MM.1S (cell line): ENCODE measurements around the gene TRAF6.
A peak's percentile ranks its signal among the peaks of the same experiment; 100 is the strongest.
"Not testable (repeated sequence)": the region's sequence is repeated elsewhere in the genome, so short reads cannot be mapped to it uniquely, and the experiment has no call there.

Experiments
- DNase-seq: peaks from one replicate; pipeline ENCODE4 v3.0.0-alpha.2; 2015
- H2AFZ ChIP-seq: fragments of 300-600 bp; sonication (generic); 2 replicates; pipeline ENCODE4 v1.6.0; 2016; ENCODE audit warnings: antibody characterized with exemption, low read length
- H3F3A ChIP-seq: fragments of 300-600 bp; sonication (generic); 2 replicates; pipeline ENCODE4 v1.6.1; 2016; ENCODE audit warnings: mild to moderate bottlenecking, antibody characterized with exemption, low read length, moderate library complexity, mixed read lengths; ENCODE audit not compliant: insufficient read depth
- H3K27ac ChIP-seq: fragments of 300-600 bp; sonication (generic); 2 replicates; pipeline ENCODE4 v1.5.1; 2016; ENCODE audit warnings: mild to moderate bottlenecking, low read length
- H3K27me3 ChIP-seq: fragments of 300-600 bp; sonication (generic); replicated peaks from 2 replicates; pipeline ENCODE4 v1.6.0; 2016; ENCODE audit warnings: low read length; ENCODE audit not compliant: insufficient read depth
- H3K36me3 ChIP-seq: fragments of 300-600 bp; sonication (generic); replicated peaks from 2 replicates; pipeline ENCODE4 v1.6.1; 2016; ENCODE audit warnings: mild to moderate bottlenecking, low read length, mixed read lengths; ENCODE audit not compliant: insufficient read depth
- H3K4me1 ChIP-seq: fragments of 300-600 bp; sonication (generic); 2 replicates; pipeline ENCODE4 v1.6.1; 2016; ENCODE audit warnings: low read length, mixed read lengths
- H3K4me2 ChIP-seq: fragments of 300-600 bp; sonication (generic); 2 replicates; pipeline ENCODE4 v1.6.0; 2016; ENCODE audit warnings: low read depth, low read length
- H3K4me3 ChIP-seq: fragments of 300-600 bp; sonication (generic); 2 replicates; pipeline ENCODE4 v1.5.1; 2016; ENCODE audit warnings: low read length, mixed read lengths
- H3K79me2 ChIP-seq: fragments of 300-600 bp; sonication (generic); 2 replicates; pipeline ENCODE4 v1.6.1; 2016; ENCODE audit warnings: mixed run types, low read length, mixed read lengths
- H3K9ac ChIP-seq: fragments of 300-600 bp; sonication (generic); 2 replicates; pipeline ENCODE4 v1.6.1; 2016; ENCODE audit warnings: low read length, mixed read lengths
- H3K9me2 ChIP-seq: fragments of 300-600 bp; sonication (generic); replicated peaks from 2 replicates; pipeline ENCODE4 v1.6.1; 2016; ENCODE audit warnings: mild to moderate bottlenecking, low read length, mixed read lengths; ENCODE audit not compliant: insufficient read depth
- H3K9me3 ChIP-seq: fragments of 300-600 bp; sonication (generic); replicated peaks from 2 replicates; pipeline ENCODE4 v1.6.1; 2016; ENCODE audit warnings: mild to moderate bottlenecking, low read length, mixed read lengths; ENCODE audit not compliant: insufficient read depth
- H4K20me1 ChIP-seq: fragments of 300-600 bp; sonication (generic); 2 replicates; pipeline ENCODE4 v1.6.1; 2016; ENCODE audit warnings: mild to moderate bottlenecking, low read length, moderate library complexity, mixed read lengths; ENCODE audit not compliant: insufficient read depth
- EZH2 ChIP-seq: fragments of 300-600 bp; sonication (generic); optimal IDR thresholded peaks from 2 replicates; pipeline ENCODE3; 2017; ENCODE audit warnings: low read depth, mild to moderate bottlenecking, antibody characterized with exemption, low read length, mixed read lengths
- EZH2phosphoT487 ChIP-seq: fragments of 300-600 bp; sonication (generic); IDR thresholded peaks from 2 replicates; pipeline ENCODE4 v1.6.1; 2018; ENCODE audit warnings: antibody characterized with exemption, low read length
- TF ChIP-seq, protein P1 (sequence below): fragments of 300-600 bp; sonication (generic); IDR thresholded peaks from 2 replicates; pipeline ENCODE4 v1.5.1; 2016; ENCODE audit warnings: antibody characterized with exemption, low read length, mixed read lengths

Gene TRAF6

DNA sequence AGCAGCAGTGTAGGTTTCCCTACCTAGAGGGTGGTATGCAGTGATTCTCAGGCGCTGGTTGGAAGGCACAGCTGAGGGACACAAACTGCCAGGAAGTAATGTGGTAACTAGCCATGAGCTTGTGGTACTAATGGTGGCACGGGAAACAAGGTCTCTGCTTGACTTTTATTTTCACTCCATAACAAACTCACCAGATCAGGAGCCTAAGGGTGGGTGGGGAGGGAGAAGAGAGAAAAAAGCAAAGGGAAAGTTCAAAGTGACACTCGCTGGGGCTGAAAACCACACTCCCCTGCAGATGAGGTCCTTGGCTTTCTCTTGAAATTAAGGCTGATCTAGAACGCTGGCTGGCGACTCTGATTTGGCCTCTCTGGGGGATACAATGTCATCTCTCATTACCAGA is 22.0 kb downstream of the TRAF6 start:
- peaks cover 18% of the 10 kb centered on the region for H3K4me1 ChIP-seq
- no peak overlapping the region for H3K27ac ChIP-seq
- H3K79me2 ChIP-seq: peaks cover 10% of the 10 kb centered on the region; the same call in 1 of the 2 replicates
- H3K9ac ChIP-seq: no peak overlapping the region
- peaks cover 7% of the 10 kb centered on the region; the same call in 1 of the 2 replicates for H3F3A ChIP-seq
- no peaks in the 10 kb centered on the region for H3K27me3 ChIP-seq
- peak; percentile 34 for DNase-seq
- peak overlapping the region; percentile 59; the same call in 1 of the 2 replicates for H3K4me2 ChIP-seq
- H3K36me3 ChIP-seq: peaks cover 5% of the 10 kb centered on the region; the same call in 1 of the 2 replicates
- H3K9me2 ChIP-seq: no peaks in the 10 kb centered on the region
- H3K9me3 ChIP-seq: no peaks in the 10 kb centered on the region
- H4K20me1 ChIP-seq: no peaks in the 10 kb centered on the region
- H3K4me3 ChIP-seq: peak overlapping the region; percentile 29; the same call in 1 of the 2 replicates
- no peak for TF ChIP-seq EZH2
- TF ChIP-seq, protein P1, sequence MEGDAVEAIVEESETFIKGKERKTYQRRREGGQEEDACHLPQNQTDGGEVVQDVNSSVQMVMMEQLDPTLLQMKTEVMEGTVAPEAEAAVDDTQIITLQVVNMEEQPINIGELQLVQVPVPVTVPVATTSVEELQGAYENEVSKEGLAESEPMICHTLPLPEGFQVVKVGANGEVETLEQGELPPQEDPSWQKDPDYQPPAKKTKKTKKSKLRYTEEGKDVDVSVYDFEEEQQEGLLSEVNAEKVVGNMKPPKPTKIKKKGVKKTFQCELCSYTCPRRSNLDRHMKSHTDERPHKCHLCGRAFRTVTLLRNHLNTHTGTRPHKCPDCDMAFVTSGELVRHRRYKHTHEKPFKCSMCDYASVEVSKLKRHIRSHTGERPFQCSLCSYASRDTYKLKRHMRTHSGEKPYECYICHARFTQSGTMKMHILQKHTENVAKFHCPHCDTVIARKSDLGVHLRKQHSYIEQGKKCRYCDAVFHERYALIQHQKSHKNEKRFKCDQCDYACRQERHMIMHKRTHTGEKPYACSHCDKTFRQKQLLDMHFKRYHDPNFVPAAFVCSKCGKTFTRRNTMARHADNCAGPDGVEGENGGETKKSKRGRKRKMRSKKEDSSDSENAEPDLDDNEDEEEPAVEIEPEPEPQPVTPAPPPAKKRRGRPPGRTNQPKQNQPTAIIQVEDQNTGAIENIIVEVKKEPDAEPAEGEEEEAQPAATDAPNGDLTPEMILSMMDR: no peak
- TF ChIP-seq EZH2phosphoT487: no peak
- no peak overlapping the region for H2AFZ ChIP-seq

DNA sequence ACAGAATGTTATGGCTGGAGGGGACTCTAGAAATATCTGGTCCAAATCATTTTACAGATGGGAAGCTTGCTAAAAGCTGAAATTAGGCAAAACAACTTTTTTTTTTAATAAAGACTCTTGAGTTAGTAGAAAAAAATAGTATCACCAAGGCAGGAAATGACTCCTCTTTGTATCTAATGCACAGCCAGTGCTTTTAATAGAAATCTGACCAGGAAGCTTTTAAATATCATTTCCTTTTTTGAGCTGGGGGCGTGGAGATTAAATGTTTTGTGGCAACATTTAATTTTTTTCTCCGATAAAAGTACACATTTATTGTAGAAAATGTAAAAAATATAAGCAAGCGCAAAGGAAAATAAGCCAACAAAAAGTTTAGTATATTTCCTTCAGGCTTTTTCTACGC is 22.5 kb downstream of the TRAF6 start:
- DNase-seq: peak; percentile 20
- no peak for TF ChIP-seq EZH2phosphoT487
- TF ChIP-seq EZH2: no peak
- TF ChIP-seq, protein P1: no peak
- Histone ChIP-seq H4K20me1 (no peaks in the 10 kb centered on the region), H2AFZ (no peak overlapping the region), H3K9me3 (no peaks in the 10 kb centered on the region), H3K27me3 (no peaks in the 10 kb centered on the region), H3K36me3 (peaks cover 5% of the 10 kb centered on the region; the same call in 1 of the 2 replicates), H3K9me2 (no peaks in the 10 kb centered on the region), H3K4me1 (peaks cover 18% of the 10 kb centered on the region), H3K4me3 (no peak overlapping the region; the same call in 1 of the 2 replicates), H3K27ac (peak overlapping the region; percentile 12; the same call in 1 of the 2 replicates), H3F3A (peaks cover 7% of the 10 kb centered on the region; the same call in 1 of the 2 replicates), H3K9ac (no peak overlapping the region), H3K79me2 (peaks cover 10% of the 10 kb centered on the region; the same call in 1 of the 2 replicates), H3K4me2 (peak overlapping the region; percentile 59; the same call in 1 of the 2 replicates)

DNA sequence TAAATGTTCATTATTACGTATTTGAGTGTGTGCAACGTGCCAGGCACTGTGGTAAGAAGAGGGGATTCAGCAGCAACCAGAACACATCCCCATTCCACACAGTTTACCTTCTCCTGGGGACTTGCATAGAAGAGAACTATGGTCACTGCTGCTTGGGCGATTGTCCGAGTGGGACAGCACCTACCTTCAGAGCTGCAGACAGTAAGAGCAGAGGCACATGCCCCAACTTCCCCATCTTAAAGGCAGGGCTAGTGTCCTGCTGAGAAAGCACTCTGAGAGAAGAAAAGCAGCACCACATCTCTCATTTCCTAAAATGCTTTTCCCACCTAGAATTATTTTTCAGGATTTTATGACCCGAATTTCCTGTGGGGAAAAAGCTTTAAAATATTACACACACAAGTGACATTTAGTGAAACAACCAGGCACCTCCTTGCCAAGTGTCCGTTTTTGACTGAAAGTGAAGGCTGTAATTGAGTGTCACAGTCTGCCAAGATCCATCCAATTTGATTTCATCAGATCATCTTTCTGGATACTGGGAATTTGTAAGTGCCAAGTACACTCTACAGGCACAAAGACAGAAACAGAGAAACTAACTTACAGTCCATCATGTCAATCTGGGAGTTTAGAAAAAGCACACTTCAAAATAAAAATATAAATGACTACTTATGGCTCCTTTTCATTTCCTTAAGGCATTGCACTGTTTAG is 24.6 kb downstream of the TRAF6 start:
- no peak for DNase-seq
- Histone ChIP-seq H2AFZ (no peak overlapping the region), H3K27ac (no peak overlapping the region), H3K79me2 (peaks cover 10% of the 10 kb centered on the region; the same call in 1 of the 2 replicates), H3F3A (peaks cover 7% of the 10 kb centered on the region; the same call in 1 of the 2 replicates), H3K36me3 (no peaks in the 10 kb centered on the region; the same call in 1 of the 2 replicates), H3K27me3 (no peaks in the 10 kb centered on the region), H3K4me1 (peaks cover 18% of the 10 kb centered on the region), H3K9me3 (no peaks in the 10 kb centered on the region), H3K4me2 (no peak overlapping the region), H4K20me1 (no peaks in the 10 kb centered on the region), H3K4me3 (no peak overlapping the region), H3K9ac (no peak overlapping the region), H3K9me2 (no peaks in the 10 kb centered on the region)
- TF ChIP-seq EZH2phosphoT487: no peak
- TF ChIP-seq EZH2: no peak
- TF ChIP-seq, protein P1: no peak

DNA sequence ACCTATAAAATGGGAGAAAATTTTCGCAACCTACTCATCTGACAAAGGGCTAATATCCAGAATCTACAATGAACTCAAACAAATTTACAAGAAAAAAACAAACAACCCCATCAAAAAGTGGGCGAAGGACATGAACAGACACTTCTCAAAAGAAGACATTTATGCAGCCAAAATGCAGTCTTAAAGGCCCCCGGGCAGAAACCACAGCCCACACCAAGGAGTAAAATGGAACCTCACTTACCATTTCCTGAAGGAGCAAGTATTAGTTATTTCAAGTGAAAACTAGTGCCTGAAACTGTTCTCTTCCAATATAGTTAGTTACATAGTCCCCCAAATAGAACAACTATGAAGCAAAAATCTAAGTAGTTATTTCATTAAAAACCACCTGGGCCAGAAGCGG is 27.0 kb downstream of the TRAF6 start:
- H3K27ac ChIP-seq, H3K79me2 ChIP-seq, H3K27me3 ChIP-seq, H3K9ac ChIP-seq, H3K36me3 ChIP-seq, H3K4me1 ChIP-seq, H4K20me1 ChIP-seq, H3K9me3 ChIP-seq, H3K9me2 ChIP-seq, H2AFZ ChIP-seq, H3F3A ChIP-seq, H3K4me2 ChIP-seq, DNase-seq, H3K4me3 ChIP-seq: not testable (repeated sequence)
